Naive B cell (primary cell): Measurements from ENCODE around the gene TRABD. TPM values are rescaled to one million over a fixed set of nuclear protein-coding genes. Genes with fewer than 3 reads are reported as not detected.
"Not testable (repeated sequence)": the region's sequence is repeated elsewhere in the genome, so short reads cannot be mapped to it uniquely, and the experiment has no call there.

Source experiments
- ATAC-seq, 2 donors: fragments of 150-1000 bp; cut with Tn5 transposase; 2 replicates each; pipeline ENCODE4 v1.10.0; 2021; ENCODE audit warnings: low read depth in 2 of 2, mild to moderate bottlenecking in 2 of 2, moderate library complexity in 2 of 2
- DNase-seq: peaks from one replicate; pipeline ENCODE4 v3.0.0; 2022
- H3K27ac Mint-ChIP-seq, 6 donors: one replicate each; pipeline ENCODE4 v1.8.0; 2020 to 2022; ENCODE audit warnings: mild to moderate bottlenecking in 6 of 6, mixed read lengths in 6 of 6, moderate library complexity in 5 of 6, inconsistent platforms in 2 of 6
- H3K27me3 Mint-ChIP-seq, 3 donors: one replicate each; pipeline ENCODE4 v1.8.0; 2021 to 2022; ENCODE audit warnings: mixed read lengths in 3 of 3, mild to moderate bottlenecking in 1 of 3
- H3K36me3 Mint-ChIP-seq, 2 donors: one replicate each; pipeline ENCODE4 v1.8.0; 2020 to 2022; ENCODE audit warnings: mixed read lengths in 2 of 2, inconsistent platforms in 1 of 2, mild to moderate bottlenecking in 1 of 2
- H3K4me1 Mint-ChIP-seq, 3 donors: one replicate each; pipeline ENCODE4 v1.8.0; 2020 to 2022; ENCODE audit warnings: mixed read lengths in 3 of 3, inconsistent platforms in 1 of 3, mild to moderate bottlenecking in 1 of 3, moderate library complexity in 1 of 3
- H3K4me3 Mint-ChIP-seq, 8 donors: one replicate each; pipeline ENCODE4 v1.8.0; 2020 to 2022; ENCODE audit warnings: mild to moderate bottlenecking in 8 of 8, mixed read lengths in 8 of 8, moderate library complexity in 8 of 8, inconsistent platforms in 2 of 8
- H3K9me3 Mint-ChIP-seq, 7 donors: one replicate each; pipeline ENCODE4 v1.8.0; 2020 to 2022; ENCODE audit warnings: mixed read lengths in 7 of 7, mild to moderate bottlenecking in 5 of 7, inconsistent platforms in 2 of 7, moderate library complexity in 1 of 7
- polyA plus RNA-seq, 6 donors: library from polyadenylated mRNA; unstranded; fragments of 300-500 nt; fragmentation: Illumina TruSeq; gene quantifications; one replicate each; pipeline ENCODE4 v1.2.3, GENCODE V29; 2021; ENCODE audit warnings: low read depth in 6 of 6

Gene TRABD
- polyA plus RNA-seq, 6 donors from 2014 or later = 9.4 to 22.6 (median 15.1) TPM

DNA sequence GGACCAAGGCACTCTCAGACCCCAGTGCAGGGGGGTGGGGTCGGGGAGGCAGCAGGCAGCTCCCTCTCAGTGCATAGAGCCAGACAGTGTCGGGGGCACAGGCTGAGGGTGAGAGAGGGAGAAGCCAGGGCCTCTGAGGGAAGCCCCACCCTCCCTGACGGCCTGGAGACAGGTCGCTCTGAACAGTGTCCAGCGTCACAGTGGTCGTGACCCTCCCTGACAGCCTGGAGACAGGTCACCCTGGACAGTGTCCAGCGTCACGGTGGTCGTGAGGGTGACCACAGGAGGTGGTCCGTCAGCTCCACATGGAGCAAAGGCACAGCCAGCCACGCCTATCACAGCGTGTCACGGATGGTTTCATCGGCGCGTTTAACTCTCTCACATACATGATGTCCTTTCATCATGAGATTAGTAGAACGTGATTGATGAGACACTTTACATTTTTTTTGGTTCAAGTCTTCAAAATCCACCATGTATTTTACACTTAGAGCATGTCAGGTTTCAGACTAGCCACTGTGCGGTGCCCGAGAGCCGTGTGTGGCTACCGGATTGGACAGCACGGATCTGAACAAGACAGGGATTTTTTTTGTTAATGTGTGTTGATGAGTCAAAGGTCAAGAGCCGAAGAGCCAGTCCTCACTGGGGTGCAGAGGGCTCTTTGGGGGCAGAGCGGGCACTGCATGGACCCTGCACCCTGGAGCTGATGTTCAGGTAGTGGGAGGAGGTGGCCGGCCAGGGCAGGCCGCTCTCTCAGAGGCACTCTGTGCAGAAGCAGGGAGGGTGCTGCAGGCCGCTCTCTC is 39.1 kb upstream of the TRABD start:
- Mint-ChIP-seq H3K36me3 (no peaks in the 10 kb centered on the region), H3K4me1 (peaks cover 6 to 10% (median 7%) of the 10 kb centered on the region in 3 donors), H3K27me3 (peaks cover 0 to 28% (median 23%) of the 10 kb centered on the region in 3 donors), H3K9me3 (no peaks in the 10 kb centered on the region), H3K27ac (peak overlapping the region in 2 of 6 donors; percentile 26 to 49), H3K4me3 (no peak overlapping the region)
- ATAC-seq (no peak), DNase-seq (peak; percentile 14)

- ATAC-seq, H3K27ac Mint-ChIP-seq: not testable (repeated sequence)
- H3K4me1 Mint-ChIP-seq = peaks cover 6 to 10% (median 7%) of the 10 kb centered on the region in 3 donors
These were observed 38.2 kb upstream of the TRABD start for GRCh38 chr22:50147258-50148165.

GRCh38 chr22:50148166-50148500 is 37.6 kb upstream of the TRABD start:
- H3K9me3 Mint-ChIP-seq = no peaks in the 10 kb centered on the region
- H3K4me1 Mint-ChIP-seq = peaks cover 6 to 10% (median 7%) of the 10 kb centered on the region in 3 donors
- H3K27ac Mint-ChIP-seq = no peak overlapping the region
- DNase-seq (no peak), ATAC-seq (no peak)
- peaks cover 0 to 22% (median 8%) of the 10 kb centered on the region in 3 donors for H3K27me3 Mint-ChIP-seq
- H3K36me3 Mint-ChIP-seq = no peaks in the 10 kb centered on the region
- no peak overlapping the region for H3K4me3 Mint-ChIP-seq

More at GRCh38 chr22:50147258-50148165, 38.2 kb upstream of the TRABD start:
- DNase-seq, H3K4me3 Mint-ChIP-seq, H3K36me3 Mint-ChIP-seq, H3K9me3 Mint-ChIP-seq: not testable (repeated sequence)
- peaks cover 0 to 22% (median 14%) of the 10 kb centered on the region in 3 donors for H3K27me3 Mint-ChIP-seq

GRCh38 chr22:50148991-50149721 is 36.6 kb upstream of the TRABD start:
- H3K4me1 Mint-ChIP-seq = peaks cover 6 to 10% (median 7%) of the 10 kb centered on the region in 3 donors
- peak overlapping the region in 4 of 6 donors; percentile 44 to 78 (median 69) for H3K27ac Mint-ChIP-seq
- no peaks in the 10 kb centered on the region for H3K36me3 Mint-ChIP-seq

DNA sequence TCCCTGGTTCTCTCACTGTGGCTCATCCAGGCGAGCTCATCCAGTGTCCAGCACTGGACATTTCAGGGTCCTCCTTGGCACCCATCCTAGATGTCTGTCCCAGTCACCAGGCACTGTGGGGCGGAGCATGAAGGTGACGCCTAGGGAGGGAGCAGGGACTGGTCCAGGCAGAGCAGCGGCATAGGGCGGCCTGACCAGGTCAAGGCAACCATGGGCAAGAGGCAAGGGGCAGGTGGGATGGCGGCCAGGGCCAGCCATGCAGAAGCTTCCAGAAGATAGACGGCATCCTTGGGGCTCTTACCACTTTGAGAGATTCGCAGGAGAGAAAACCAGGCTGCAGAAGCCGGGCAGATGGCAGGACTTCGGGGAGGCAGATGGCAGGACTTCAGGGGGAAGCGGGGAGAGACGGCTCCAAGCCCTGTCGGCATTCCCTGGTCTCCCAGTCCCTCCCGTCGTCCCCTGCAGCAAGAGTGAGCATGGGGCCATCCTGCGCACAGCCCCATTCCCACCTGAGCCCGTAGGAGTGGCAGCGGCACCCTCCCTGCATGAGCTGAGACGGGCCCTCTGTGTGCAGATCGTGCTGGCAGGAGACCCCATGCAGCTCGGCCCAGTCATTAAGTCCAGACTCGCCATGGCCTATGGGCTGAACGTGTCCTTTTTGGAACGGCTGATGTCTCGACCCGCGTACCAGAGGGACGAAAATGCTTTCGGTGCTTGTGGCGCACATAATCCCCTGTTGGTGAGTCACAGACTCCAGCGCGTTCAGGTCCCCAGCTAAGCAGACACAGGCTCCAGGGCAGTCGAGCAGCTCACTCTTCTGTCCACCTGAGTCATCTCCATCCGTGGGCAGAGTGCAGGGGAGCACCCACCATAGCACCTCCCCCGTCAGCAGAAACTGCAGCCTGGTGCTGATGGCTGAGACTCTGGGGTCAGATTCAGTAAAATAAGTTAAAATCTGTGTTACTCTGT is 35.3 kb upstream of the TRABD start:
- DNase-seq (no peak), ATAC-seq (no peak)
- Mint-ChIP-seq H3K9me3 (no peaks in the 10 kb centered on the region), H3K36me3 (no peaks in the 10 kb centered on the region), H3K4me3 (peak overlapping the region in 1 of 8 donors; percentile 35), H3K27me3 (peaks cover 0 to 18% (median 4%) of the 10 kb centered on the region in 3 donors), H3K4me1 (peaks cover 6 to 10% (median 7%) of the 10 kb centered on the region in 3 donors), H3K27ac (peak overlapping the region in 2 of 6 donors; percentile 17 to 47)

More at GRCh38 chr22:50148991-50149721, 36.6 kb upstream of the TRABD start:
- DNase-seq (peak; percentile 77), ATAC-seq (peak; percentile 99)
- peaks cover 0 to 22% (median 8%) of the 10 kb centered on the region in 3 donors for H3K27me3 Mint-ChIP-seq
- no peak overlapping the region for H3K4me3 Mint-ChIP-seq
- H3K9me3 Mint-ChIP-seq = no peaks in the 10 kb centered on the region

DNA sequence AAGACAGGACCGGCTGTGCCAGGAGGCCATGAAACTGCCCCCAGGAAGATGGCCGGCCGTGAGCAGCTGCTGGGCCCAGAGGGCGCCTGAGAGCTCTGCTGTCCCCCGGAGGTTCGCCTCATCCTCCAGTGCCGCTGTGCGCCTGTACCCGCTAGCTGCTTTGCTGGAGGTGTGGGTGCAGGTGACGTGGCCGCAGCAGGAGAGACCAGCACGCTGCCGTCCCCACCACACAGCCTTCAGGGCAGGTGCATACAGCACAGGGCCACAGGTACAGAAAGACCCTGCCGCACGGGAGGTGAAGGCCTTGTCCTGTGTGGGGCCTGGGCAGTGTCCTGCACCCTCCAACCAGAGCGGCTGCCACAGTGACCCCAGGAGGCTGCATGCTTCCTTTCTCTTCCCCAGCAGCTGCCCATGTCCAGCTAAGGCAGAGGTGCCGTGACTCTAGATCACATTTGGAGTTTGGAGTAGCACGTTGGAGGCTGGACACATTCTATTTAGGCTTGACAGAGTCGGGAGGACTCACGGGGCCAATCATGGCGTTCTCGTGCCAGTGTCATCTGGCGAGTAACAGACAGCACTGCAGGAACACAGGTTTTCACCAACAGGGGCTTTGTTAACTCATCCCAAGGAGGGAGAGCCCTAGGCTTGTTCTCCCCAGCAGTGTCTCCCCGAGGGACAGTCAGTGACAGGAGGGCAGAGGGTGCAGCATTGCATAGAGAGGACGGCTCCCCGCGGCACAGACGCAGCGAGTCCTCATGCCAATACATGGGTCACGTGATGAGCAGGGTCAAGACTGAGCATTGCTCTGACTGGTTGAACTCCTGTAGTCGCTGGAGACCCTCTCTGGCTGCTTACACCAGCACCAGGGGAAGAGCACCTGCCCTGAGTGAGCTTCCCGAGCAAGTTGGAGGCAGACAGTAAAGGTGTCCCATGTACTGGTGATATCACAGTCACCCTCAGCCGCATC is 33.9 kb upstream of the TRABD start:
- Mint-ChIP-seq H3K27me3 (peaks cover 0 to 11% (median 0%) of the 10 kb centered on the region in 3 donors), H3K4me3 (no peak overlapping the region)

DNA sequence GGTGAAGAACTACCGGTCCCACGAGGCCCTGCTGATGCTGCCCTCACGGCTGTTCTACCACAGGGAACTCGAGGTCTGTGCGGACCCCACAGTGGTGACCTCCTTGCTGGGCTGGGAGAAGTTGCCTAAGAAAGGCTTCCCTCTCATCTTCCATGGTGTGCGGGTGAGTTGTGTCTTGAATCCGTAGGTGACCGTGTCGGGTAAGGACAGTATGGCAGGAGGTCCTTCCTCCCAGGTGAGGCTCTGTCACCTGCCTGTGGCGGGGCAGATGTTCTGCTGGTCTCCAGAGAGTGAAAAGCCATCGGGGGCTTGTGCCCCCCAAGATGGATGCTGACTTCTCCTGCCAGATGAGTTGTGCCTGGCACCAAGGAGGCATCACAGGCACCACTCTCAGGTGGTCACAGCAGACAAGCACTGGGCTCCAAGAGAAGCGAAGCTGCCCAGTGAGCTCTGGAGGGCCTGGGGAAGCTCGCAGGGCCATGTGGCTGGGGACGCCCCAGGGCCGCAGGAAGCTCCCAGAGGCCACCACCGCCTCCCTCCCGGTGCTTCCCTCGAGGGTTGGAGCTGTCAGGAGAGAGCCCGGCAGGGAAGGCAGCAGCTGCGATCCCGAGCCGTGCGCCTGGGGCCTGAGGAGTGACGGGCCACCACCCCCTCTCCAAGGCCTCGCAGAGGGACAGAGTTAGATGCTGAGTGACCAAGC is 32.5 kb upstream of the TRABD start:
- Mint-ChIP-seq H3K27ac (peak overlapping the region in 1 of 6 donors; percentile 47), H3K4me1 (peaks cover 6 to 7% (median 7%) of the 10 kb centered on the region in 3 donors), H3K9me3 (no peaks in the 10 kb centered on the region), H3K4me3 (no peak overlapping the region), H3K36me3 (no peaks in the 10 kb centered on the region), H3K27me3 (peaks cover 0 to 11% (median 0%) of the 10 kb centered on the region in 3 donors)
- DNase-seq = no peak
- ATAC-seq = no peak

More for the DNA sequence above, 33.9 kb upstream of the TRABD start:
- no peak for DNase-seq
- Mint-ChIP-seq H3K9me3 (no peaks in the 10 kb centered on the region), H3K27ac (peak overlapping the region in 1 of 6 donors; percentile 9), H3K36me3 (no peaks in the 10 kb centered on the region), H3K4me1 (peaks cover 6 to 8% (median 7%) of the 10 kb centered on the region in 3 donors)
- ATAC-seq = no peak

DNA sequence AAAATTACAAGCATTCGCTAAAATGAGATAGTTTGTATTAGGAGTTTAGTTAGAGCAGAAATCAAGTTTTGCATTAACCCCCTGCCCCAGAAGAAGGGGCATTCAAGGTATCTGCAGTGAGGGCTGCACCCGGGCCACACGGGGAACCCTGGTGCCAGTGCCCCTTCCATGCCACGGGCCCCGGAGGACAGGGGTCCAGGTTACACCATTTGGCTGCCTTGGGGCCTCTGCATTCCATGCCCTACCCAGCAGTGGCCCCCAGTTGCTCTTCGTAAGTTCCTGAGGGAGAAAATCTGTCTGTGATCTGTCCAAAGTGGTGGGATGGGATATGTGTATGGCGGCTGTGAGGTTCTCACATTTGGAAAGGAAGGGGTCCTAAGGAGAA is 32.0 kb upstream of the TRABD start:
- no peaks in the 10 kb centered on the region for H3K36me3 Mint-ChIP-seq
- H3K27ac Mint-ChIP-seq = no peak overlapping the region
- H3K27me3 Mint-ChIP-seq = peaks cover 0 to 16% (median 0%) of the 10 kb centered on the region in 3 donors
- no peak for DNase-seq
- peaks cover 6 to 7% (median 7%) of the 10 kb centered on the region in 3 donors for H3K4me1 Mint-ChIP-seq
- no peak for ATAC-seq
- no peaks in the 10 kb centered on the region for H3K9me3 Mint-ChIP-seq
- H3K4me3 Mint-ChIP-seq = no peak overlapping the region

GRCh38 chr22:50157709-50158375 is 27.9 kb upstream of the TRABD start:
- Mint-ChIP-seq H3K4me3 (no peak overlapping the region), H3K27ac (no peak overlapping the region), H3K9me3 (no peaks in the 10 kb centered on the region)

DNA sequence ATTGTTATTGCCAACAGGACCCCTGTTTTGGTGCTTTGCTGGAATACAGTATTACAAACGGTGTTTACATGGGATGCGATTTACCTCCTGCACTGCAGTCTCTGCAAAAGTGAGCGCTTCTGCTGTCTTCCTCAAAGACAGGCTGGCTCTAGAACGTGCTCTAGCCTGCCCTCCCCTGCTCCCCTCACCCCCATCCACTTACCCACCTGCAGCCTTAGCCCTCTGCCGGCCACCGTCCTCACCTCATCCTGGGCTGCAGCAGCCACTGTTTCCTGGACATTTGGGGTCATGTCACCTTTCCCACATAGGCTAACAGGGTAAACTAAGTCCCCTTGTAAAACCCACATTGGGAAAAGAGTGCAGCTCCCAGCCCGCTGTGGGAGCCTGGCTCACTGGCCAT is 24.8 kb upstream of the TRABD start:
- DNase-seq (no peak), ATAC-seq (no peak)
- H3K4me1 Mint-ChIP-seq = no peaks in the 10 kb centered on the region
- no peaks in the 10 kb centered on the region for H3K9me3 Mint-ChIP-seq
- no peak overlapping the region for H3K4me3 Mint-ChIP-seq
- H3K36me3 Mint-ChIP-seq = no peaks in the 10 kb centered on the region
- H3K27ac Mint-ChIP-seq = peak overlapping the region in 1 of 6 donors; percentile 66
- peaks cover 14 to 39% (median 24%) of the 10 kb centered on the region in 3 donors for H3K27me3 Mint-ChIP-seq

More at GRCh38 chr22:50157709-50158375, 27.9 kb upstream of the TRABD start:
- DNase-seq (no peak), ATAC-seq (no peak)
- Mint-ChIP-seq H3K27me3 (peaks cover 7 to 30% (median 21%) of the 10 kb centered on the region in 3 donors), H3K36me3 (no peaks in the 10 kb centered on the region), H3K4me1 (no peaks in the 10 kb centered on the region)
